Measurements from ENCODE around the gene OR7G2. TPM values are rescaled to one million over a fixed set of nuclear protein-coding genes. Genes with fewer than 3 reads are reported as not detected.

Gene OR7G2
- total RNA-seq, 4 donors from 2014 or later, result not detected

DNA sequence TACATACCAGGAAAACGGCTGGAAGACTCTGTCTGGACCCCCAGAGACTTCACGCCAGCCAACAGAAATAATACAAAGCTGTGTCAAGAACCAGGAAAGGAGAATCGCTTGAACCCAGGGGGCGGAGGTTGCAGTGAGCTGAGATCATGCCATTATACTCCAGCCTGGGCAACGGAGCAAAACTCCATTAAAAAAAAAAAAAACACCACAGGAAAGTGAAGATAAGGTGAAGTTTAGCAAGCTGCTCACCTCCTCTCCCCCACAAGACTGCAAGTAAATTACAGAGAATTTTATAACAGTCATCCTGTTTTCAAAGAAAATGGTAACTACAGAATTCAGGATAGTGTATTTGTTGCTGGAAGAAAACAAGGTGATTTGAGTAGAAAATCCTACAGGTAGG lies 9.3 kb upstream of the OR7G2 start:
- Histone ChIP-seq H3K36me3 (no peaks in the 10 kb centered on the region), H3K4me3 (no peak overlapping the region), H3K27me3 (no peaks in the 10 kb centered on the region), H3K4me1 (no peaks in the 10 kb centered on the region), H3K27ac (no peak overlapping the region), H3K9me3 (peaks cover 0 to 7% (median 2%) of the 10 kb centered on the region in 4 donors)
- TF ChIP-seq, protein P1, sequence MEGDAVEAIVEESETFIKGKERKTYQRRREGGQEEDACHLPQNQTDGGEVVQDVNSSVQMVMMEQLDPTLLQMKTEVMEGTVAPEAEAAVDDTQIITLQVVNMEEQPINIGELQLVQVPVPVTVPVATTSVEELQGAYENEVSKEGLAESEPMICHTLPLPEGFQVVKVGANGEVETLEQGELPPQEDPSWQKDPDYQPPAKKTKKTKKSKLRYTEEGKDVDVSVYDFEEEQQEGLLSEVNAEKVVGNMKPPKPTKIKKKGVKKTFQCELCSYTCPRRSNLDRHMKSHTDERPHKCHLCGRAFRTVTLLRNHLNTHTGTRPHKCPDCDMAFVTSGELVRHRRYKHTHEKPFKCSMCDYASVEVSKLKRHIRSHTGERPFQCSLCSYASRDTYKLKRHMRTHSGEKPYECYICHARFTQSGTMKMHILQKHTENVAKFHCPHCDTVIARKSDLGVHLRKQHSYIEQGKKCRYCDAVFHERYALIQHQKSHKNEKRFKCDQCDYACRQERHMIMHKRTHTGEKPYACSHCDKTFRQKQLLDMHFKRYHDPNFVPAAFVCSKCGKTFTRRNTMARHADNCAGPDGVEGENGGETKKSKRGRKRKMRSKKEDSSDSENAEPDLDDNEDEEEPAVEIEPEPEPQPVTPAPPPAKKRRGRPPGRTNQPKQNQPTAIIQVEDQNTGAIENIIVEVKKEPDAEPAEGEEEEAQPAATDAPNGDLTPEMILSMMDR (IDR thresholded peaks at IDR 0.05), result no peak
- TF ChIP-seq EP300 (IDR thresholded peaks at IDR 0.05) (no peak), POLR2A (IDR thresholded peaks at IDR 0.05) (no peak)
- no peak for DNase-seq (ENCODE audit: low spot score in 2 of 2)
- 48 to 51% methylated on average over 5 of the region's 5 CpGs for WGBS, 2 donors

DNA sequence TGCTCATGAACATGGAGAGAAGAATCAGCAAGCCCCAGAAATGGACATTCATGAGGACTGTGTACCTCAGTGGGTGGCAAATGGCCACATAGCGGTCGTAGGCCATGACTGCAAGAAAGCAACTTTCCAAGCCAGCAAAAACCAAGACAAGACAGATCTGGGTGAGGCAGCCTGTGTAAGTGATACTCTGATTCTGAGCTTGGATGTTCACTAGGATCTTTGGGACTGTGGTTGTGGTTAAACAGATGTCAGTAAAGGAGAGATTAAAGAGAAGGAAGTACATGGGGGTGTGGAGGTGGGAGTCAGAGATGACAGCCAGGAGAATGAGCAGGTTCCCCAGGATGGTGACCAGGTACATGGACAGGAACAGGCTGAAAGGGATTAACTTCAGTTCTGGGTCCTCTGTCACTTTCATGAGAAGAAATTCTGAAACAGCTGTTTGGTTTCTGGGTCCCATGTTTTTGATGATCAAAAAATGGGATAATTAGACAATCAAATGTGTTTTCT lies 8.1 kb upstream of the OR7G2 start, which contains the start of gene OR7G1:
OR7G1 (minus strand) TSS at position 457 of the 507 bp plus-strand sequence; CDS start at position 457, 0 bp downstream.
- no peak for DNase-seq (ENCODE audit: low spot score in 2 of 2)

DNA sequence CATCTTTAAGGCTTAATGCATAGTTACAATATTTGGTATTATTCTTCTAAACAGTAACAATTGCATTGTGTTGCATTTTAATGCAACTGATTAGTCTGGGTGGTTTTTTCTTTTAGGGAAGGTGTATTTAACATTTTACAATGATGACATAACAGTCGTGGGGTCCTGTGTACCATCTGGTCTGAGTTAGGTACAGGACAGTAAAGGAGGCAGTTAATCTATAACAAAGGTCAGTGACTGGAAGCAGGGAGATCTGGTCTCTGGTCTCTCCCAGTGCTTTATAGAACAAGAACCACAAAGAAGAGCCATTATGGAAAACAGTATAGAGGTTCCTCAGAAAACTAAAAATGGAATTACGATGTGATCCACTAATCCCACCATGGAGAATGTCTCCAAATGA lies 2.7 kb upstream of the OR7G2 start:
- Histone ChIP-seq H3K4me3 (no peak overlapping the region), H3K27ac (no peak overlapping the region), H3K27me3 (no peaks in the 10 kb centered on the region), H3K9me3 (peaks cover 0 to 1% (median 0%) of the 10 kb centered on the region in 4 donors), H3K4me1 (no peaks in the 10 kb centered on the region), H3K36me3 (no peaks in the 10 kb centered on the region)
- 46 to 47% methylated on average over 2 of the region's 2 CpGs for WGBS, 2 donors
- TF ChIP-seq, protein P1 (IDR thresholded peaks at IDR 0.05), result no peak
- DNase-seq (ENCODE audit: low spot score in 2 of 2), result no peak

More for the DNA sequence above, 8.1 kb upstream of the OR7G2 start, which contains the start of gene OR7G1:
- TF ChIP-seq EP300 (IDR thresholded peaks at IDR 0.05) (no peak), POLR2A (IDR thresholded peaks at IDR 0.05) (no peak)
- TF ChIP-seq, protein P1 (IDR thresholded peaks at IDR 0.05), result no peak
- Histone ChIP-seq H3K36me3 (no peaks in the 10 kb centered on the region), H3K9me3 (peaks cover 0 to under 1% (median 0%) of the 10 kb centered on the region in 4 donors), H3K4me3 (no peak within 1 kb of the TSS), H3K4me1 (no peaks in the 10 kb centered on the region), H3K27me3 (no peaks in the 10 kb centered on the region), H3K27ac (no peak within 1 kb of the TSS)
- 79 to 83% methylated on average over 2 of the region's 2 CpGs for WGBS, 2 donors

DNA sequence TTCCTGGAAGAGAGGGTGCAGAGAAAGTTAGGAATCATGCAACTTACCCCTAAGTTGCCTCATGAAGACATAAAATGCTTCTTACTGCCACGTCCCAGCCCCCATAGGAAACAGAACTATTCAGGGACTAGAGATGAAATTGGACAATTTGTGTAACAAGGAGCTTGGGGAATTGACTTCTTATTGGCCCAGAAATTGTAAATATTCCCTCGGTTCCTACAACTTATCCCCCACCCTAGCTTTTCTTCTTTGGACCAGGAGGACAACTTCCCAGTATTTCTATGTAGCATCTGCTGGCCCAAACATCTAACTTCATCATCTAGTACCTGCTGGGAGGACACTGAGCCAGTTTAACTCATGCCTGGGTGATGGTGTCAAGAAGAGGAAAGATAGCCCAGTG lies 20.5 kb downstream of the OR7G2 start, which contains the start of gene OR1M1:
OR1M1 (plus strand) TSS at position 301 of the 400 bp plus-strand sequence. CDS start 6,184 bp downstream, outside the sequence.
- TF ChIP-seq, protein P1 (IDR thresholded peaks at IDR 0.05), result no peak
- TF ChIP-seq EP300 (IDR thresholded peaks at IDR 0.05), result no peak
- TF ChIP-seq POLR2A (IDR thresholded peaks at IDR 0.05), result no peak
- WGBS, 2 donors, result 39 to 58% methylated on average over 2 of the region's 2 CpGs

DNA sequence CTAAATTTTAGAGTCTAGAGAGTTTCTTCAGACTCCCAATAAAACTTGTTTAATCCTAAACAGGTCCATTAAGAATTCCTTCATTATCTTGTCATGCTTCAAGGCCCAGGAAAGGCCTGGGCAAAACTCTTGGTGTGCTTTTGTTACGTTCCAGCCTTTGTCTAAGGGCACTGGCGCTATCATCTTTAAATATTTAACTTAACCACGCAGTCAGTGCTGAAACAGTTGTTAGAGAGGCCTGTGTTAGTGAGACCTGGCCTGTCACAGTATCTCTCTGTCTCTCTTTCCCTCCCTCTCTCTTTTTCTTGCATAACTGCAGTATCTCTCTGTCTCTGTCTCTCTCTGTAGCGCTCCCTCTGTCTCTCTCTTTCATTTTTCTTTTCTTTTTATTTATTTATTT lies 28.6 kb downstream of the OR7G2 start:
- no peak overlapping the region for H3K27ac ChIP-seq
- no peaks in the 10 kb centered on the region for H3K27me3 ChIP-seq
- peaks cover 0 to 7% (median 0%) of the 10 kb centered on the region in 4 donors for H3K4me1 ChIP-seq
- no peak overlapping the region for H3K4me3 ChIP-seq
- DNase-seq (ENCODE audit: low spot score in 2 of 2), result no peak
- 83 to 85% methylated on average over 4 of the region's 4 CpGs for WGBS, 2 donors
- no peak for TF ChIP-seq EP300 (IDR thresholded peaks at IDR 0.05)
- TF ChIP-seq POLR2A (IDR thresholded peaks at IDR 0.05), result no peak
- TF ChIP-seq, protein P1 (IDR thresholded peaks at IDR 0.05), result no peak
- no peaks in the 10 kb centered on the region for H3K9me3 ChIP-seq
- H3K36me3 ChIP-seq, result no peaks in the 10 kb centered on the region

More for the DNA sequence above, 20.5 kb downstream of the OR7G2 start, which contains the start of gene OR1M1:
- Histone ChIP-seq H3K4me3 (no peak within 1 kb of the TSS), H3K9me3 (no peaks in the 10 kb centered on the region), H3K27me3 (no peaks in the 10 kb centered on the region), H3K27ac (no peak within 1 kb of the TSS), H3K36me3 (no peaks in the 10 kb centered on the region), H3K4me1 (no peaks in the 10 kb centered on the region)
- DNase-seq (ENCODE audit: low spot score in 2 of 2), result no peak
